Esophagus squamous epithelium (tissue), 5 donors: ENCODE data around the gene FAM187B. TPM values are rescaled to one million over a fixed set of nuclear protein-coding genes. Genes with fewer than 3 reads are reported as not detected.
"Not testable (repeated sequence)": the region's sequence is repeated elsewhere in the genome, so short reads cannot be mapped to it uniquely, and the experiment has no call there.

Source experiments
- DNase-seq: peaks from one replicate; lab custom pipeline; 2025; lab: John Stamatoyannopoulos, UW
- H3K27ac ChIP-seq, 4 donors: fragments of 200-600 bp; sonication (generic); one replicate each; pipeline ENCODE4 v1.5.1; 2016 to 2019; ENCODE audit warnings: mild to moderate bottlenecking in 1 of 4
- H3K27me3 ChIP-seq, 4 donors: fragments of 200-600 bp; sonication (generic); 1 replicate in 3 of 4; 2 replicates in 1 of 4; pipeline versions ENCODE4 v1.5.1 to v1.6.0; 2017 to 2021; ENCODE audit warnings: antibody characterized with exemption in 1 of 4
- H3K36me3 ChIP-seq, 3 donors: fragments of 200-600 bp; sonication (generic); one replicate each; pipeline ENCODE4 v1.5.1; 2016 to 2019
- H3K4me1 ChIP-seq, 3 donors: fragments of 200-600 bp; sonication (generic); one replicate each; pipeline ENCODE4 v1.5.1; 2017 to 2019
- H3K4me3 ChIP-seq, 4 donors: fragments of 200-600 bp; sonication (generic); 1 replicate in 3 of 4; 2 replicates in 1 of 4; pipeline ENCODE4 v1.5.1; 2016 to 2019; ENCODE audit warnings: mild to moderate bottlenecking in 2 of 4, moderate library complexity in 1 of 4
- H3K9me3 ChIP-seq, 3 donors: fragments of 200-600 bp; sonication (generic); one replicate each; pipeline ENCODE4 v1.5.1; 2016 to 2019
- CTCF ChIP-seq, 6 experiments: fragments of 450-650 bp in 4 of 6; fragments of 200-600 bp in 2 of 6; sonication (generic) in 2 of 6; IDR thresholded peaks; one replicate each; pipeline ENCODE4 v1.5.1; 2016 to 2019; ENCODE audit warnings: antibody characterized with exemption in 6 of 6, mild to moderate bottlenecking in 4 of 6, moderate library complexity in 4 of 6
- POLR2A ChIP-seq, 4 donors: fragments of 450-650 bp; IDR thresholded peaks; one replicate each; pipeline ENCODE4 v1.6.1; 2017; ENCODE audit warnings: antibody characterized with exemption in 4 of 4, mild to moderate bottlenecking in 4 of 4, moderate library complexity in 3 of 4
- WGBS, 2 donors: methylation state at CpG; one replicate each; pipeline ENCODE4 v1.1.5; 2018; 5-methylcytosine and 5-hydroxymethylcytosine counted together
- intact Hi-C: fragments of 100-400 bp; cut with DNase I; formaldehyde crosslinking; loops from one replicate; pipeline ENCODE4 v1.15.0; 2022
- total RNA-seq, 4 donors: library from RNA; depleted of rRNA; stranded (reverse); fragments of >200 nt; gene quantifications; one replicate each; pipeline ENCODE4 v1.1.0, GENCODE V29; 2016
- donor health status: DM: yes; HTN: yes; CAD: no.

Gene FAM187B
- total RNA-seq, 4 donors from 2014 or later: not detected

DNA sequence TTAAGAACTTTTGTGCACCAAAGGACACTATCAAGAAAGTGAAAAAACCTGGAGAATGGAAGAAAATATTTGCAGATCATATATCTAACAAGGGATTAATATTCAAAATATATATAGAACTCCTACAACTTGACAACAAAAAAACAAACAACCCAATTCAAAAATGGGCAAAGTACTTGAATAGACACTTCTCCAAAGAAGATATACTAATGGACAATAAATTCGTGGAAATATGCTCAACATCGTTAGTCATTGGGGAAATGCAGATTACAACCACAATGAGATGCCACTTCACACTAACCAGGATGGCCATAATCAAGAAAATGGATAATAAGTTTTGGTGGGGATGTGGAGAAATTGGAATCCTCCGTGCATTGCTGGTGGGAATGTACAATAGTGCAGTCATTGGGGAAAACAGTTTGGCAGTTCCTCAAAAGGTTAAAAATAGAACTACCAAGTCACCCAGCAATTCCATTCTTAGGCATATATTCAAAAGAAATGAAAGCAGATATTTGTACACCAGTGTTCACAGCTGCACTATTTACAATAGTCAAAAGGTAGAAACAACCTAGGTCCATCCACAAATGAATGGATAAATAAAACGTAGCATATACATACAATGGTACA is 18.0 kb upstream of the FAM187B start:
- Histone ChIP-seq H3K27me3 (peaks cover 0 to 56% (median 0%) of the 10 kb centered on the region in 4 donors), H3K4me1 (peaks cover 0 to 37% (median 3%) of the 10 kb centered on the region in 3 donors), H3K27ac (peak overlapping the region in 1 of 4 donors; percentile 96), H3K9me3 (peaks cover 0 to under 1% (median 0%) of the 10 kb centered on the region in 3 donors), H3K4me3 (no peak overlapping the region), H3K36me3 (peaks cover 0 to 15% (median 0%) of the 10 kb centered on the region in 3 donors)
- TF ChIP-seq CTCF (IDR thresholded peaks at IDR 0.05): no peak
- no peak for TF ChIP-seq POLR2A (IDR thresholded peaks at IDR 0.05)
- WGBS, 2 donors: 57 to 65% methylated on average over 4 of the region's 4 CpGs
- intact Hi-C loops: no loop called here
- no peak for DNase-seq

GRCh38 chr19:35241417-35241816 is 12.9 kb upstream of the FAM187B start:
- Histone ChIP-seq H3K4me1 (no peaks in the 10 kb centered on the region), H3K27me3 (peaks cover 0 to 28% (median 0%) of the 10 kb centered on the region in 4 donors), H3K27ac (no peak overlapping the region), H3K36me3 (no peaks in the 10 kb centered on the region), H3K4me3 (no peak overlapping the region), H3K9me3 (peaks cover 0 to 10% (median 0%) of the 10 kb centered on the region in 3 donors)
- 75 to 85% methylated on average over 1 of the region's 1 CpG for WGBS, 2 donors
- TF ChIP-seq CTCF (IDR thresholded peaks at IDR 0.05) (no peak), POLR2A (IDR thresholded peaks at IDR 0.05) (no peak)
- intact Hi-C loops: no loop called here
- DNase-seq: no peak

DNA sequence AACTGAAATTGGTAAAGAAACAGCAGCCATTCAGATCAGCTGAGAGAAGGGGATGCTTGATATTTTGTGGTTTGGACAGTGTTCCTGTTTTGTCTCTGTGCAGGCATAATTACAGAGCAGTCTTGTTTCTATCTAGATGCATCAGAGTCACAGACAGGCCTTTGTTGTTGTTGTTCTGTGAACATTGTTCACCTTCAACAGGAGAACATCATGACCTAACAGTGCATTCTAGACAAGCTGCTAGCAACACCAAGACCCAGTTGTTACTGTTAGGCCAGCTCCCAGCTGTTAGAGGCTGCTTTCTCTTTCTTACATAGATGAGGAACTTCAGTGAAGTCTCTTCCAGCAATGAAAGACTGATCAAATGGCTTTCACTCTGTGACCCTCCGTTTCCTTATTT is 11.8 kb upstream of the FAM187B start:
- no peaks in the 10 kb centered on the region for H3K36me3 ChIP-seq
- intact Hi-C loops: no loop called here
- peak in 1 of 4 donors; percentile 55 for TF ChIP-seq POLR2A (IDR thresholded peaks at IDR 0.05)
- TF ChIP-seq CTCF (IDR thresholded peaks at IDR 0.05): no peak
- WGBS, 2 donors: 60 to 75% methylated on average over 1 of the region's 1 CpG
- no peaks in the 10 kb centered on the region for H3K4me1 ChIP-seq
- no peak overlapping the region for H3K4me3 ChIP-seq
- H3K27ac ChIP-seq: peak overlapping the region in 3 of 4 donors; percentile 1 to 62 (median 29)
- peaks cover 0 to 21% (median 0%) of the 10 kb centered on the region in 4 donors for H3K27me3 ChIP-seq
- DNase-seq: no peak
- H3K9me3 ChIP-seq: peaks cover 0 to 10% (median 0%) of the 10 kb centered on the region in 3 donors

DNA sequence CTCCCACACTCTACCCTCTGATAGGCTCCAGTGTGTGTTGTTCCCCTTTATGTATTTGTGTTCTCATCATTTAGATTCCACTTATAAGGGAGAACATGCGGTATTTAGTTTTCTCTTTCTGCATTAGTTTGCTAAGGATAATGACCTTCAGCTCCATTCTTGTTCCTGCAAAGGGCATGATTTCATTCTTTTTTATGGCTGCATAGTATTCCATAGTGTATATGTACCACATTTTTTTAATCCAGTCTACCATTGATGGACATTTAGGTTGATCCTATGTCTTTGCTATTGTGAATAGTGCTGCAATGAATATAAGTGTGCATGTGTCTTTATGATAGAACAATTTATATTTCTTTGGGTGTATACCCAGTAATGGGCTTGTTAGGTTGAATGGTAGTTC is 11.1 kb upstream of the FAM187B start:
- H3K9me3 ChIP-seq, H3K4me3 ChIP-seq, H3K36me3 ChIP-seq, intact Hi-C loops, H3K4me1 ChIP-seq, DNase-seq: not testable (repeated sequence)
- Histone ChIP-seq H3K27ac (peak overlapping the region in 1 of 4 donors; percentile 62), H3K27me3 (peaks cover 0 to 21% (median 0%) of the 10 kb centered on the region in 4 donors)
- 87 to 100% methylated on average over 1 of the region's 1 CpG for WGBS, 2 donors

- 70 to 75% methylated on average over 6 of the region's 6 CpGs for WGBS, 2 donors
- Histone ChIP-seq H3K27ac (no peak overlapping the region), H3K4me1 (no peaks in the 10 kb centered on the region), H3K27me3 (peaks cover 0 to 15% (median 0%) of the 10 kb centered on the region in 4 donors), H3K9me3 (peaks cover 0 to 10% (median 3%) of the 10 kb centered on the region in 3 donors), H3K36me3 (no peaks in the 10 kb centered on the region), H3K4me3 (no peak overlapping the region)
- no peak for DNase-seq
- intact Hi-C loops: no loop called here
- TF ChIP-seq POLR2A (IDR thresholded peaks at IDR 0.05) (no peak), CTCF (IDR thresholded peaks at IDR 0.05) (peak in 1 of 6 experiments; percentile 17)
These were observed 8.3 kb upstream of the FAM187B start for GRCh38 chr19:35236638-35237400.
